Kidney epithelial cell (primary cell): ENCODE measurements around the gene CADM2. TPM values are rescaled to one million over a fixed set of nuclear protein-coding genes. Genes with fewer than 3 reads are reported as not detected.

Source experiments
- DNase-seq: peaks from one replicate; pipeline ENCODE4 v3.0.0-alpha.2; 2010; ENCODE audit warnings: low read depth
- H3K27me3 ChIP-seq: 2 replicates; pipeline ENCODE4 v1.6.0; 2011; ENCODE audit warnings: low read length; ENCODE audit not compliant: control insufficient read depth, insufficient read depth
- H3K36me3 ChIP-seq: 2 replicates; pipeline ENCODE4 v1.5.1; 2011; ENCODE audit warnings: low read length; ENCODE audit not compliant: control insufficient read depth, insufficient read depth
- H3K4me3 ChIP-seq: 2 replicates; pipeline ENCODE4 v1.5.1; 2011; ENCODE audit warnings: low read depth, mild to moderate bottlenecking, control low read depth, low read length
- CTCF ChIP-seq: IDR thresholded peaks from 2 replicates; pipeline ENCODE4 v1.5.1; 2011; ENCODE audit warnings: mild to moderate bottlenecking, moderate library complexity, low read length, control low read depth, inconsistent platforms; ENCODE audit not compliant: insufficient read depth, poor library complexity, severe bottlenecking
- total RNA-seq: library from RNA; depleted of rRNA; stranded (reverse); fragments of >200 nt; gene quantifications from 2 replicates; pipeline ENCODE4 v1.2.3, GENCODE V29; 2015

Gene CADM2
- total RNA-seq, 1 donor from 2014 or later = 0.42 TPM

GRCh38 chr3:85182975-85183752, 224.4 kb downstream of the CADM2 start:
- DNase-seq = no peak
- no peaks in the 10 kb centered on the region for H3K36me3 ChIP-seq
- no peak overlapping the region for H3K4me3 ChIP-seq
- TF ChIP-seq CTCF = no peak
- no peaks in the 10 kb centered on the region for H3K27me3 ChIP-seq

- no peaks in the 10 kb centered on the region for H3K36me3 ChIP-seq
- no peaks in the 10 kb centered on the region for H3K27me3 ChIP-seq
- no peak for TF ChIP-seq CTCF
- no peak for DNase-seq
- H3K4me3 ChIP-seq = no peak overlapping the region
These were observed 226.7 kb downstream of the CADM2 start for GRCh38 chr3:85185495-85185894.

- no peak for DNase-seq
- no peaks in the 10 kb centered on the region for H3K27me3 ChIP-seq
- no peak overlapping the region for H3K4me3 ChIP-seq
- H3K36me3 ChIP-seq = no peaks in the 10 kb centered on the region
- TF ChIP-seq CTCF = no peak
These were observed 230.9 kb downstream of the CADM2 start for GRCh38 chr3:85189731-85190130.

- DNase-seq = no peak
These were observed 234.8 kb downstream of the CADM2 start for GRCh38 chr3:85193565-85193964.

GRCh38 chr3:85208650-85209049, 249.9 kb downstream of the CADM2 start:
- no peak for TF ChIP-seq CTCF
- no peaks in the 10 kb centered on the region for H3K27me3 ChIP-seq
- no peak for DNase-seq
- no peak overlapping the region for H3K4me3 ChIP-seq
- no peaks in the 10 kb centered on the region for H3K36me3 ChIP-seq

More at GRCh38 chr3:85193565-85193964, 234.8 kb downstream of the CADM2 start:
- no peak for TF ChIP-seq CTCF
- Histone ChIP-seq H3K4me3 (no peak overlapping the region), H3K36me3 (no peaks in the 10 kb centered on the region), H3K27me3 (no peaks in the 10 kb centered on the region)

- TF ChIP-seq CTCF = no peak
- H3K36me3 ChIP-seq = no peaks in the 10 kb centered on the region
- H3K27me3 ChIP-seq = no peaks in the 10 kb centered on the region
- H3K4me3 ChIP-seq = no peak overlapping the region
- no peak for DNase-seq
These were observed 251.8 kb downstream of the CADM2 start for GRCh38 chr3:85210540-85210939.
